SK-N-SH (cell line): ENCODE results near the gene IGSF9. TPM values are rescaled to one million over a fixed set of nuclear protein-coding genes. Genes with fewer than 3 reads are reported as not detected.

Source experiments
- CTCF ChIA-PET: fragments of 300-600, 350-600 bp; formaldehyde crosslinking; extraction: SDS; loops from one replicate; lab custom pipeline; 2021; lab: Yijun Ruan, JAX
- POLR2A ChIA-PET: fragments of 350-600 bp; sonication (Branson Sonifier 250); formaldehyde crosslinking; extraction: SDS; loops from one replicate; lab custom pipeline; 2020; ENCODE audit warnings: antibody characterized with exemption, inconsistent platforms; lab: Yijun Ruan, JAX
- DNase-seq: peaks from one replicate; pipeline ENCODE4 v3.0.0; 2012
- H2AFZ ChIP-seq: fragments of 200-600 bp; sonication (generic); 2 replicates; pipeline ENCODE4 v1.8.1; 2016; ENCODE audit warnings: antibody characterized with exemption, mild to moderate bottlenecking, low read depth
- H3F3A ChIP-seq: fragments of 200-600 bp; sonication (generic); replicated peaks from 2 replicates; pipeline ENCODE3; 2016; ENCODE audit warnings: antibody characterized with exemption, mild to moderate bottlenecking; ENCODE audit not compliant: insufficient read depth
- H3K27ac ChIP-seq, 2 experiments: fragments of 200-500 bp in 1 of 2; fragments of 200-600 bp in 1 of 2; sonication (Bioruptor generic) in 1 of 2; sonication (generic), shearing (Covaris generic) in 1 of 2; 2 replicates each; pipeline versions ENCODE4 v1.5.1 to v1.6.1; 2014 to 2016; ENCODE audit warnings: low read depth in 2 of 2, inconsistent platforms in 1 of 2, low read length in 1 of 2, mild to moderate bottlenecking in 1 of 2, mixed read lengths in 1 of 2
- H3K27me3 ChIP-seq: fragments of 200-600 bp; sonication (generic), shearing (Covaris generic); 2 replicates; pipeline ENCODE4 v1.6.1; 2016; ENCODE audit warnings: mixed run types; ENCODE audit not compliant: insufficient read depth
- H3K36me3 ChIP-seq, 2 experiments: fragments of 200-500 bp in 1 of 2; fragments of 200-600 bp in 1 of 2; sonication (Bioruptor generic) in 1 of 2; sonication (generic) in 1 of 2; replicated peaks in 1 of 2; 2 replicates each; pipeline versions ENCODE3 to v1.5.1; 2014 to 2016; ENCODE audit warnings: low read length in 1 of 2, mild to moderate bottlenecking in 1 of 2; ENCODE audit not compliant: insufficient read depth in 2 of 2, control insufficient read depth in 1 of 2
- H3K4me1 ChIP-seq, 2 experiments: fragments of 200-500 bp in 1 of 2; fragments of 200-600 bp in 1 of 2; sonication (Bioruptor generic) in 1 of 2; sonication (generic), shearing (Covaris generic) in 1 of 2; 2 replicates each; pipeline versions ENCODE4 v1.5.1 to v1.6.1; 2014 to 2016; ENCODE audit warnings: low read depth in 1 of 2, low read length in 1 of 2, mixed run types in 1 of 2; ENCODE audit not compliant: insufficient read depth in 2 of 2, control insufficient read depth in 1 of 2
- H3K4me2 ChIP-seq: fragments of 200-600 bp; sonication (generic), shearing (Covaris generic); 2 replicates; pipeline ENCODE4 v1.6.1; 2017; ENCODE audit warnings: mixed run types
- H3K4me3 ChIP-seq, 2 experiments: fragments of 200-500 bp in 1 of 2; fragments of 200-600 bp in 1 of 2; sonication (Bioruptor generic) in 1 of 2; sonication (generic), shearing (Covaris generic) in 1 of 2; 2 replicates each; pipeline versions ENCODE4 v1.5.1 to v1.8.1; 2014 to 2016; ENCODE audit warnings: low read depth in 2 of 2, inconsistent platforms in 1 of 2, low read length in 1 of 2, mild to moderate bottlenecking in 1 of 2, mixed read lengths in 1 of 2, moderate library complexity in 1 of 2
- H3K79me2 ChIP-seq: fragments of 200-600 bp; sonication (generic); 2 replicates; pipeline ENCODE4 v1.8.1; 2017; ENCODE audit warnings: mild to moderate bottlenecking; ENCODE audit not compliant: insufficient read depth
- H3K9ac ChIP-seq: fragments of 200-600 bp; sonication (generic); 2 replicates; pipeline ENCODE4 v1.6.1; 2017; ENCODE audit warnings: mixed run types
- H3K9me2 ChIP-seq: fragments of 200-600 bp; sonication (generic); 2 replicates; pipeline ENCODE4 v1.6.1; 2017; ENCODE audit warnings: mixed run types
- H3K9me3 ChIP-seq: fragments of 200-600 bp; sonication (generic); 2 replicates; pipeline ENCODE4 v1.6.1; 2017; ENCODE audit warnings: mixed run types, mild to moderate bottlenecking, moderate library complexity
- H4K20me1 ChIP-seq: fragments of 200-600 bp; sonication (generic); 2 replicates; pipeline ENCODE4 v1.6.1; 2017; ENCODE audit warnings: mild to moderate bottlenecking, mixed run types; ENCODE audit not compliant: insufficient read depth
- CHD2 ChIP-seq: fragments of 150-350 bp; IDR thresholded peaks from 2 replicates; pipeline ENCODE4 v1.6.1; 2018; ENCODE audit warnings: low read length; ENCODE audit not compliant: partially characterized antibody
- EP300 ChIP-seq, 2 experiments: IDR thresholded peaks; 2 replicates each; pipeline versions ENCODE4 v1.4.0 to v1.6.1; 2012; ENCODE audit warnings: borderline replicate concordance in 1 of 2, low read depth in 1 of 2, low read length in 1 of 2
- FOXJ3 ChIP-seq: sonication (generic); formaldehyde crosslinking; IDR thresholded peaks from 2 replicates; pipeline ENCODE4 v1.5.1; 2020; ENCODE audit warnings: mild to moderate bottlenecking, missing genetic modification reagents
- FOXM1 ChIP-seq: IDR thresholded peaks from 2 replicates; pipeline ENCODE4 v1.4.0; 2012; ENCODE audit warnings: low read depth, mild to moderate bottlenecking
- GABPA ChIP-seq: IDR thresholded peaks from 2 replicates; pipeline ENCODE4 v1.4.0; 2012; ENCODE audit warnings: low read depth, mild to moderate bottlenecking
- JUND ChIP-seq: IDR thresholded peaks from 2 replicates; pipeline ENCODE4 v1.4.0; 2012
- NRF1 ChIP-seq: IDR thresholded peaks from 2 replicates; pipeline ENCODE4 v1.6.1; 2012; ENCODE audit warnings: low read depth, mild to moderate bottlenecking, low read length
- POLR2AphosphoS5 ChIP-seq: IDR thresholded peaks from 2 replicates; pipeline ENCODE4 v1.6.1; 2012; ENCODE audit warnings: low read depth, low read length
- RAD21 ChIP-seq: IDR thresholded peaks from 2 replicates; pipeline ENCODE4 v1.6.1; 2012; ENCODE audit warnings: mild to moderate bottlenecking, low read length
- RCOR1 ChIP-seq: fragments of 150-350 bp; IDR thresholded peaks from 2 replicates; pipeline ENCODE4 v1.6.1; 2017; ENCODE audit warnings: antibody characterized with exemption, low read length
- RFX5 ChIP-seq: IDR thresholded peaks from 2 replicates; pipeline ENCODE4 v1.6.1; 2012; ENCODE audit warnings: mild to moderate bottlenecking, improper control_type of control experiment, low read length
- RXRA ChIP-seq: IDR thresholded peaks from 2 replicates; pipeline ENCODE4 v1.4.0; 2012; ENCODE audit warnings: low read depth, mild to moderate bottlenecking, borderline replicate concordance
- SIN3A ChIP-seq: IDR thresholded peaks from 2 replicates; pipeline ENCODE4 v1.6.1; 2012; ENCODE audit warnings: low read depth, mild to moderate bottlenecking, low read length, moderate library complexity, borderline replicate concordance
- TCF12 ChIP-seq: IDR thresholded peaks from 2 replicates; pipeline ENCODE4 v1.4.0; 2012
- YY1 ChIP-seq: IDR thresholded peaks from 2 replicates; pipeline ENCODE4 v1.4.0; 2012; ENCODE audit warnings: low read depth, mild to moderate bottlenecking
- WGBS: methylation state at CpG from one replicate; pipeline ENCODE4 v1.1.6; 2017; ENCODE audit warnings: low lambda C conversion rate; 5-methylcytosine and 5-hydroxymethylcytosine counted together
- polyA plus RNA-seq, 3 experiments: library from polyadenylated mRNA; depleted of rRNA; stranded (reverse); fragments of >200 nt; gene quantifications; 2 replicates each; pipeline ENCODE4 v1.2.3, GENCODE V29; 2012
- TF ChIP-seq, protein P1 (sequence below): fragments of 150-350 bp; IDR thresholded peaks from 2 replicates; pipeline ENCODE4 v1.6.1; 2016; ENCODE audit warnings: mild to moderate bottlenecking, low read depth, low read length
- TF ChIP-seq, protein P2 (sequence below): IDR thresholded peaks from 2 replicates; pipeline ENCODE4 v1.4.0; 2012; ENCODE audit warnings: low read depth
- TF ChIP-seq, protein P3 (sequence below): fragments of 200-600 bp; sonication (generic); IDR thresholded peaks from 2 replicates; pipeline ENCODE4 v1.6.1; 2017; ENCODE audit warnings: antibody characterized with exemption, mild to moderate bottlenecking, moderate library complexity
- TF ChIP-seq, protein P4 (sequence below): IDR thresholded peaks from 2 replicates; pipeline ENCODE4 v1.4.0; 2012; ENCODE audit warnings: low read depth, borderline replicate concordance
- TF ChIP-seq, protein P5 (sequence below): IDR thresholded peaks from 2 replicates; pipeline ENCODE4 v1.4.0; 2012; ENCODE audit warnings: low read depth, borderline replicate concordance
- TF ChIP-seq, protein P6 (sequence below): fragments of 150-350 bp; IDR thresholded peaks from 2 replicates; pipeline ENCODE4 v1.6.1; 2017; ENCODE audit warnings: antibody characterized with exemption, low read length, low read depth, borderline replicate concordance

Gene IGSF9
- polyA plus RNA-seq, 1 of the 3 experiments (the other 2 are of a cell fraction), result 2.4 TPM

- ChIA-PET CTCF (interaction anchor here (0.8 kb wide), 1 partner anchor 109 kb away, joined by 4 read pairs; no protein-coding TSS in a partner anchor), POLR2A (no interaction called here)
- WGBS, result 84% methylated on average over 3 of the region's 3 CpGs
- Histone ChIP-seq H3F3A (no peaks in the 10 kb centered on the region), H3K9me2 (no peaks in the 10 kb centered on the region), H3K27me3 (no peaks in the 10 kb centered on the region), H3K9ac (no peak overlapping the region), H2AFZ (no peak overlapping the region), H3K36me3 (no peaks in the 10 kb centered on the region), H3K79me2 (no peaks in the 10 kb centered on the region), H3K9me3 (no peaks in the 10 kb centered on the region), H3K4me3 (no peak overlapping the region), H3K27ac (no peak overlapping the region), H3K4me1 (0 out of 4 replicates have a peak, but pooled peaks cover 0 to 7% of the 10 kb centered on the region in 2 experiments), H3K4me2 (no peak overlapping the region), H4K20me1 (no peaks in the 10 kb centered on the region)
- no peak for TF ChIP-seq CHD2
- no peak for TF ChIP-seq RXRA
- TF ChIP-seq RAD21, result no peak
- TF ChIP-seq, protein P1, sequence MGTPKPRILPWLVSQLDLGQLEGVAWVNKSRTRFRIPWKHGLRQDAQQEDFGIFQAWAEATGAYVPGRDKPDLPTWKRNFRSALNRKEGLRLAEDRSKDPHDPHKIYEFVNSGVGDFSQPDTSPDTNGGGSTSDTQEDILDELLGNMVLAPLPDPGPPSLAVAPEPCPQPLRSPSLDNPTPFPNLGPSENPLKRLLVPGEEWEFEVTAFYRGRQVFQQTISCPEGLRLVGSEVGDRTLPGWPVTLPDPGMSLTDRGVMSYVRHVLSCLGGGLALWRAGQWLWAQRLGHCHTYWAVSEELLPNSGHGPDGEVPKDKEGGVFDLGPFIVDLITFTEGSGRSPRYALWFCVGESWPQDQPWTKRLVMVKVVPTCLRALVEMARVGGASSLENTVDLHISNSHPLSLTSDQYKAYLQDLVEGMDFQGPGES, result no peak
- TF ChIP-seq, protein P2, sequence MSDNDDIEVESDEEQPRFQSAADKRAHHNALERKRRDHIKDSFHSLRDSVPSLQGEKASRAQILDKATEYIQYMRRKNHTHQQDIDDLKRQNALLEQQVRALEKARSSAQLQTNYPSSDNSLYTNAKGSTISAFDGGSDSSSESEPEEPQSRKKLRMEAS, result no peak
- TF ChIP-seq EP300 (IDR thresholded peaks at IDR 0.05; ENCODE audit: borderline replicate concordance in 1 of 2, low read depth in 1 of 2, low read length in 1 of 2), result no peak
- TF ChIP-seq RCOR1, result no peak
- no peak for TF ChIP-seq TCF12
- TF ChIP-seq, protein P3, sequence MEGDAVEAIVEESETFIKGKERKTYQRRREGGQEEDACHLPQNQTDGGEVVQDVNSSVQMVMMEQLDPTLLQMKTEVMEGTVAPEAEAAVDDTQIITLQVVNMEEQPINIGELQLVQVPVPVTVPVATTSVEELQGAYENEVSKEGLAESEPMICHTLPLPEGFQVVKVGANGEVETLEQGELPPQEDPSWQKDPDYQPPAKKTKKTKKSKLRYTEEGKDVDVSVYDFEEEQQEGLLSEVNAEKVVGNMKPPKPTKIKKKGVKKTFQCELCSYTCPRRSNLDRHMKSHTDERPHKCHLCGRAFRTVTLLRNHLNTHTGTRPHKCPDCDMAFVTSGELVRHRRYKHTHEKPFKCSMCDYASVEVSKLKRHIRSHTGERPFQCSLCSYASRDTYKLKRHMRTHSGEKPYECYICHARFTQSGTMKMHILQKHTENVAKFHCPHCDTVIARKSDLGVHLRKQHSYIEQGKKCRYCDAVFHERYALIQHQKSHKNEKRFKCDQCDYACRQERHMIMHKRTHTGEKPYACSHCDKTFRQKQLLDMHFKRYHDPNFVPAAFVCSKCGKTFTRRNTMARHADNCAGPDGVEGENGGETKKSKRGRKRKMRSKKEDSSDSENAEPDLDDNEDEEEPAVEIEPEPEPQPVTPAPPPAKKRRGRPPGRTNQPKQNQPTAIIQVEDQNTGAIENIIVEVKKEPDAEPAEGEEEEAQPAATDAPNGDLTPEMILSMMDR, result no peak
- DNase-seq, result no peak
These were observed 46.9 kb downstream of the IGSF9 start for GRCh38 chr1:159898527-159898926.

- Histone ChIP-seq H3K79me2 (no peaks in the 10 kb centered on the region), H3F3A (no peaks in the 10 kb centered on the region), H3K9me3 (no peaks in the 10 kb centered on the region), H3K27ac (no peak overlapping the region), H3K9ac (no peak overlapping the region), H3K9me2 (no peaks in the 10 kb centered on the region), H3K4me2 (no peak overlapping the region), H3K4me3 (no peak overlapping the region), H3K36me3 (no peaks in the 10 kb centered on the region), H2AFZ (no peak overlapping the region), H3K27me3 (no peaks in the 10 kb centered on the region), H3K4me1 (0 out of 4 replicates have a peak, but pooled peaks cover 0 to 7% of the 10 kb centered on the region in 2 experiments), H4K20me1 (no peaks in the 10 kb centered on the region)
- 84% methylated on average over 3 of the region's 3 CpGs for WGBS
- CTCF ChIA-PET, result interaction anchor here (0.8 to 14.6 kb wide), 2 partner anchors 102 to 110 kb away, joined by 4 to 533 read pairs; partner anchors contain the start of gene FCRL6
- POLR2A ChIA-PET, result no interaction called here
- DNase-seq, result no peak
- TF ChIP-seq RFX5 (no peak), EP300 (IDR thresholded peaks at IDR 0.05; ENCODE audit: borderline replicate concordance in 1 of 2, low read depth in 1 of 2, low read length in 1 of 2) (no peak), YY1 (no peak), FOXM1 (no peak), NRF1 (no peak), POLR2AphosphoS5 (no peak), RCOR1 (no peak), FOXJ3 (CRISPR knock-in tag) (no peak), RXRA (no peak), JUND (no peak), CHD2 (no peak), SIN3A (no peak), GABPA (no peak)
- TF ChIP-seq, protein P4, sequence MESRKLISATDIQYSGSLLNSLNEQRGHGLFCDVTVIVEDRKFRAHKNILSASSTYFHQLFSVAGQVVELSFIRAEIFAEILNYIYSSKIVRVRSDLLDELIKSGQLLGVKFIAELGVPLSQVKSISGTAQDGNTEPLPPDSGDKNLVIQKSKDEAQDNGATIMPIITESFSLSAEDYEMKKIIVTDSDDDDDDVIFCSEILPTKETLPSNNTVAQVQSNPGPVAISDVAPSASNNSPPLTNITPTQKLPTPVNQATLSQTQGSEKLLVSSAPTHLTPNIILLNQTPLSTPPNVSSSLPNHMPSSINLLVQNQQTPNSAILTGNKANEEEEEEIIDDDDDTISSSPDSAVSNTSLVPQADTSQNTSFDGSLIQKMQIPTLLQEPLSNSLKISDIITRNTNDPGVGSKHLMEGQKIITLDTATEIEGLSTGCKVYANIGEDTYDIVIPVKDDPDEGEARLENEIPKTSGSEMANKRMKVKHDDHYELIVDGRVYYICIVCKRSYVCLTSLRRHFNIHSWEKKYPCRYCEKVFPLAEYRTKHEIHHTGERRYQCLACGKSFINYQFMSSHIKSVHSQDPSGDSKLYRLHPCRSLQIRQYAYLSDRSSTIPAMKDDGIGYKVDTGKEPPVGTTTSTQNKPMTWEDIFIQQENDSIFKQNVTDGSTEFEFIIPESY, result no peak
- TF ChIP-seq, protein P5, sequence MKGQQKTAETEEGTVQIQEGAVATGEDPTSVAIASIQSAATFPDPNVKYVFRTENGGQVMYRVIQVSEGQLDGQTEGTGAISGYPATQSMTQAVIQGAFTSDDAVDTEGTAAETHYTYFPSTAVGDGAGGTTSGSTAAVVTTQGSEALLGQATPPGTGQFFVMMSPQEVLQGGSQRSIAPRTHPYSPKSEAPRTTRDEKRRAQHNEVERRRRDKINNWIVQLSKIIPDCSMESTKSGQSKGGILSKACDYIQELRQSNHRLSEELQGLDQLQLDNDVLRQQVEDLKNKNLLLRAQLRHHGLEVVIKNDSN, result no peak
- TF ChIP-seq, protein P6, sequence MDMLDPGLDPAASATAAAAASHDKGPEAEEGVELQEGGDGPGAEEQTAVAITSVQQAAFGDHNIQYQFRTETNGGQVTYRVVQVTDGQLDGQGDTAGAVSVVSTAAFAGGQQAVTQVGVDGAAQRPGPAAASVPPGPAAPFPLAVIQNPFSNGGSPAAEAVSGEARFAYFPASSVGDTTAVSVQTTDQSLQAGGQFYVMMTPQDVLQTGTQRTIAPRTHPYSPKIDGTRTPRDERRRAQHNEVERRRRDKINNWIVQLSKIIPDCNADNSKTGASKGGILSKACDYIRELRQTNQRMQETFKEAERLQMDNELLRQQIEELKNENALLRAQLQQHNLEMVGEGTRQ, result no peak
- TF ChIP-seq, protein P2, result no peak
These were observed 47.5 kb downstream of the IGSF9 start for GRCh38 chr1:159897962-159898361.
